HL-60 (cell line): ENCODE results near the gene FKBP6.

Experiments used
- DNase-seq, 2 experiments: peaks; one replicate each; pipeline ENCODE4 v3.0.0-alpha.2; 2010 to 2020; ENCODE audit warnings: low read depth in 1 of 2, low spot score in 1 of 2
- H3K27ac ChIP-seq: fragments of 250-450 bp; sonication (Bioruptor Pico); replicated peaks from 2 replicates; pipeline ENCODE4 v1.5.1; 2020; ENCODE audit warnings: mild to moderate bottlenecking, moderate library complexity
- H3K27me3 ChIP-seq: fragments of 250-450 bp; sonication (Bioruptor Pico); 2 replicates; pipeline ENCODE4 v1.5.1; 2021; ENCODE audit warnings: mild to moderate bottlenecking, moderate library complexity; ENCODE audit not compliant: insufficient read depth, poor library complexity, severe bottlenecking
- H3K4me3 ChIP-seq: replicated peaks from 2 replicates; pipeline ENCODE4 v1.5.1; 2011; ENCODE audit warnings: mild to moderate bottlenecking, control low read depth, low read length; ENCODE audit not compliant: insufficient read depth
- CTCF ChIP-seq: IDR thresholded peaks from one replicate; pipeline ENCODE4 v1.5.1; 2011; ENCODE audit warnings: low read length, control low read depth, inconsistent platforms; ENCODE audit not compliant: insufficient read depth
- GABPA ChIP-seq: IDR thresholded peaks from 2 replicates; pipeline ENCODE4 v1.6.1; 2012; ENCODE audit warnings: low read depth
- POLR2AphosphoS5 ChIP-seq: IDR thresholded peaks from 2 replicates; pipeline ENCODE4 v1.6.1; 2012; ENCODE audit warnings: low read depth
- REST ChIP-seq: IDR thresholded peaks from 2 replicates; pipeline ENCODE4 v1.6.1; 2012; ENCODE audit warnings: low read depth; ENCODE audit not compliant: insufficient replicate concordance
- SPI1 ChIP-seq: IDR thresholded peaks from 2 replicates; pipeline ENCODE4 v1.6.1; 2012; ENCODE audit warnings: low read depth, mild to moderate bottlenecking, borderline replicate concordance

Gene FKBP6

GRCh38 chr7:73366127-73366526 lies 38.2 kb downstream of the FKBP6 start:
- no peaks in the 10 kb centered on the region for H3K27me3 ChIP-seq
- no peak overlapping the region for H3K27ac ChIP-seq
- no peak for TF ChIP-seq REST
- TF ChIP-seq SPI1 = no peak
- TF ChIP-seq CTCF = no peak
- no peak for TF ChIP-seq POLR2AphosphoS5
- TF ChIP-seq GABPA = no peak
- no peak for DNase-seq
- H3K4me3 ChIP-seq = no peak overlapping the region

- TF ChIP-seq SPI1 (no peak), CTCF (no peak), GABPA (no peak), POLR2AphosphoS5 (no peak), REST (no peak)
- H3K27ac ChIP-seq = no peak overlapping the region
- no peaks in the 10 kb centered on the region for H3K27me3 ChIP-seq
- no peak overlapping the region for H3K4me3 ChIP-seq
- no peak for DNase-seq
Measured at GRCh38 chr7:73366990-73367389, 39.0 kb downstream of the FKBP6 start.

- Histone ChIP-seq H3K4me3 (no peak overlapping the region), H3K27ac (no peak overlapping the region), H3K27me3 (no peaks in the 10 kb centered on the region)
- TF ChIP-seq REST = no peak
- no peak for TF ChIP-seq GABPA
- TF ChIP-seq SPI1 = no peak
- no peak for TF ChIP-seq CTCF
- TF ChIP-seq POLR2AphosphoS5 = no peak
- DNase-seq = no peak
Measured at GRCh38 chr7:73369009-73369408, 41.0 kb downstream of the FKBP6 start.
